Measurements from ENCODE around the gene PDCD7. TPM values are rescaled to one million over a fixed set of nuclear protein-coding genes. Genes with fewer than 3 reads are reported as not detected.
"Not testable (repeated sequence)": the region's sequence is repeated elsewhere in the genome, so short reads cannot be mapped to it uniquely, and the experiment has no call there.

Gene PDCD7
- total RNA-seq = 17.4 TPM
- long read RNA-seq, transcript PDCD7-201 (5 exons, 2,851 nt) = major isoform, 7 of 30 reads
- long read RNA-seq, partial matches to known transcripts = 22 of 30 reads
- long read RNA-seq, other reads (novel, unspliced or antisense) = 1 of 30 reads

- intact Hi-C loops (cut with DNase I) = loop anchor here (2.0 kb wide), 1 partner anchor 51 kb away; the partner anchor contains the start of gene CLPX
- DNase-seq (ENCODE audit: low spot score) = peak; percentile 89
These were observed at the start of gene PDCD7 for GRCh38 chr15:65133548-65134200. TSS of gene PDCD7 (minus strand) at chr15:65133808. CDS start at chr15:65133781, 27 bp downstream.

GRCh38 chr15:65182538-65182937 is 48.9 kb upstream of the PDCD7 start:
- DNase-seq (ENCODE audit: low spot score) = no peak
- intact Hi-C loops (cut with DNase I) = no loop called here

- intact Hi-C loops (cut with DNase I); DNase-seq (ENCODE audit: low spot score): not testable (repeated sequence)
These were observed 48.2 kb upstream of the PDCD7 start for GRCh38 chr15:65181582-65182353.

GRCh38 chr15:65180167-65180566 is 46.6 kb upstream of the PDCD7 start:
- DNase-seq (ENCODE audit: low spot score) = no peak
- intact Hi-C loops (cut with DNase I) = no loop called here

- DNase-seq (ENCODE audit: low spot score) = no peak
- intact Hi-C loops (cut with DNase I) = no loop called here
These were observed 44.3 kb upstream of the PDCD7 start for GRCh38 chr15:65177901-65178300.

GRCh38 chr15:65176056-65176455 is 42.4 kb upstream of the PDCD7 start:
- DNase-seq (ENCODE audit: low spot score) = no peak
- intact Hi-C loops (cut with DNase I) = no loop called here

- no peak for DNase-seq (ENCODE audit: low spot score)
- intact Hi-C loops (cut with DNase I) = no loop called here
These were observed 41.9 kb upstream of the PDCD7 start for GRCh38 chr15:65175511-65175910.

GRCh38 chr15:65174509-65174908 is 40.9 kb upstream of the PDCD7 start:
- intact Hi-C loops (cut with DNase I) = no loop called here
- no peak for DNase-seq (ENCODE audit: low spot score)

GRCh38 chr15:65172531-65172930 is 38.9 kb upstream of the PDCD7 start:
- intact Hi-C loops (cut with DNase I) = no loop called here

GRCh38 chr15:65171428-65171827 is 37.8 kb upstream of the PDCD7 start:
- DNase-seq (ENCODE audit: low spot score) = no peak
- intact Hi-C loops (cut with DNase I) = no loop called here

More at GRCh38 chr15:65172531-65172930, 38.9 kb upstream of the PDCD7 start:
- DNase-seq (ENCODE audit: low spot score) = no peak

GRCh38 chr15:65165875-65166274 is 32.3 kb upstream of the PDCD7 start:
- intact Hi-C loops (cut with DNase I) = no loop called here
- no peak for DNase-seq (ENCODE audit: low spot score)

GRCh38 chr15:65164139-65164538 is 30.5 kb upstream of the PDCD7 start:
- DNase-seq (ENCODE audit: low spot score) = no peak
- intact Hi-C loops (cut with DNase I) = no loop called here

GRCh38 chr15:65163041-65163440 is 29.4 kb upstream of the PDCD7 start:
- intact Hi-C loops (cut with DNase I) = no loop called here
- DNase-seq (ENCODE audit: low spot score) = no peak

- no peak for DNase-seq (ENCODE audit: low spot score)
- intact Hi-C loops (cut with DNase I) = no loop called here
These were observed 23.1 kb upstream of the PDCD7 start for GRCh38 chr15:65156692-65157091.

GRCh38 chr15:65154720-65155119 is 21.1 kb upstream of the PDCD7 start:
- intact Hi-C loops (cut with DNase I) = no loop called here
- DNase-seq (ENCODE audit: low spot score) = no peak

GRCh38 chr15:65147902-65148301 is 14.3 kb upstream of the PDCD7 start:
- no peak for DNase-seq (ENCODE audit: low spot score)
- intact Hi-C loops (cut with DNase I) = no loop called here

GRCh38 chr15:65146438-65146837 is 12.8 kb upstream of the PDCD7 start:
- no peak for DNase-seq (ENCODE audit: low spot score)
- intact Hi-C loops (cut with DNase I) = no loop called here

- intact Hi-C loops (cut with DNase I); DNase-seq (ENCODE audit: low spot score): not testable (repeated sequence)
These were observed 5.0 kb upstream of the PDCD7 start for GRCh38 chr15:65138631-65139030.

- DNase-seq (ENCODE audit: low spot score); intact Hi-C loops (cut with DNase I): not testable (repeated sequence)
These were observed 4.3 kb upstream of the PDCD7 start for GRCh38 chr15:65137893-65138292.

GRCh38 chr15:65137089-65137488 is 3.5 kb upstream of the PDCD7 start:
- DNase-seq (ENCODE audit: low spot score); intact Hi-C loops (cut with DNase I): not testable (repeated sequence)

GRCh38 chr15:65134538-65134937 is 930 bp upstream of the PDCD7 start:
- DNase-seq (ENCODE audit: low spot score) = no peak
- intact Hi-C loops (cut with DNase I) = no loop called here

Measured in cardiac septum (tissue), 1 donor.